ENCODE measurements around the gene SLC35F4. TPM values are rescaled to one million over a fixed set of nuclear protein-coding genes. Genes with fewer than 3 reads are reported as not detected.
"Not testable (repeated sequence)": the region's sequence is repeated elsewhere in the genome, so short reads cannot be mapped to it uniquely, and the experiment has no call there.

SLC35F4 gene
- total RNA-seq, 2 experiments from 2014 or later: not detected

- ATAC-seq (ENCODE audit: poor library complexity): no peak
- Mint-ChIP-seq H3K4me3 (no peak overlapping the region), H3K27ac (no peak overlapping the region), H3K27me3 (peaks cover 46% of the 10 kb centered on the region), H3K4me1 (ENCODE audit: low read depth) (no peaks in the 10 kb centered on the region), H3K36me3 (ENCODE audit: low read depth) (no peaks in the 10 kb centered on the region), H3K9me3 (no peaks in the 10 kb centered on the region)
- Histone ChIP-seq H3K4me1 (ENCODE audit: insufficient read depth, low read length) (no peaks in the 10 kb centered on the region), H3K27ac (ENCODE audit: low read depth in 1 of 2, low read length in 2 of 2) (no peak overlapping the region), H3K4me3 (ENCODE audit: low read length) (no peak overlapping the region), H3K9me3 (ENCODE audit: control insufficient read depth in 1 of 2, insufficient read depth in 1 of 2, low read length in 2 of 2) (peaks cover 0 to 16% of the 10 kb centered on the region in 2 experiments), H3K36me3 (ENCODE audit: insufficient read depth, low read length) (no peaks in the 10 kb centered on the region), H3K27me3 (ENCODE audit: control insufficient read depth in 1 of 2, insufficient read depth in 2 of 2, low read length in 2 of 2) (peaks cover 9 to 39% of the 10 kb centered on the region in 2 experiments)
- no peak for DNase-seq
- ChIA-PET POLR2A (no interaction called here), CTCF (no interaction called here)
- intact Hi-C loops (cut with DNase I, micrococcal nuclease): no loop called here
- TF ChIP-seq CTCF (IDR thresholded peaks at IDR 0.05): no peak
These were observed 858 bp downstream of the SLC35F4 start for GRCh38 chr14:57865066-57865402.

- Histone ChIP-seq H3K36me3 (ENCODE audit: insufficient read depth, low read length) (no peaks in the 10 kb centered on the region), H3K4me1 (ENCODE audit: insufficient read depth, low read length) (no peaks in the 10 kb centered on the region), H3K4me3 (ENCODE audit: low read length) (no peak overlapping the region), H3K27ac (ENCODE audit: low read depth in 1 of 2, low read length in 2 of 2) (no peak overlapping the region), H3K9me3 (ENCODE audit: control insufficient read depth in 1 of 2, insufficient read depth in 1 of 2, low read length in 2 of 2) (peaks cover 0 to 16% of the 10 kb centered on the region in 2 experiments), H3K27me3 (ENCODE audit: control insufficient read depth in 1 of 2, insufficient read depth in 2 of 2, low read length in 2 of 2) (peaks cover 9 to 39% of the 10 kb centered on the region in 2 experiments)
- Mint-ChIP-seq H3K9me3 (no peaks in the 10 kb centered on the region), H3K4me3 (no peak overlapping the region), H3K4me1 (ENCODE audit: low read depth) (no peaks in the 10 kb centered on the region), H3K27me3 (peaks cover 44% of the 10 kb centered on the region), H3K27ac (no peak overlapping the region), H3K36me3 (ENCODE audit: low read depth) (no peaks in the 10 kb centered on the region)
- ChIA-PET POLR2A (no interaction called here), CTCF (no interaction called here)
- DNase-seq (no peak), ATAC-seq (ENCODE audit: poor library complexity) (no peak)
- intact Hi-C loops (cut with DNase I, micrococcal nuclease): no loop called here
- no peak for TF ChIP-seq CTCF (IDR thresholded peaks at IDR 0.05)
These were observed 1.2 kb downstream of the SLC35F4 start for GRCh38 chr14:57864659-57865058.

- H3K36me3 ChIP-seq (ENCODE audit: insufficient read depth, low read length): no peaks in the 10 kb centered on the region
- CTCF ChIA-PET: no interaction called here
- H3K27ac ChIP-seq (ENCODE audit: low read depth in 1 of 2, low read length in 2 of 2): no peak overlapping the region
- POLR2A ChIA-PET: no interaction called here
- peaks cover 0 to 16% of the 10 kb centered on the region in 2 experiments for H3K9me3 ChIP-seq (ENCODE audit: control insufficient read depth in 1 of 2, insufficient read depth in 1 of 2, low read length in 2 of 2)
- no peak overlapping the region for H3K4me3 ChIP-seq (ENCODE audit: low read length)
- H3K4me1 Mint-ChIP-seq (ENCODE audit: low read depth): no peaks in the 10 kb centered on the region
- no peaks in the 10 kb centered on the region for H3K9me3 Mint-ChIP-seq
- no peaks in the 10 kb centered on the region for H3K36me3 Mint-ChIP-seq (ENCODE audit: low read depth)
- H3K27ac Mint-ChIP-seq: no peak overlapping the region
- no peak overlapping the region for H3K4me3 Mint-ChIP-seq
- peaks cover 32% of the 10 kb centered on the region for H3K27me3 Mint-ChIP-seq
- DNase-seq (no peak), ATAC-seq (ENCODE audit: poor library complexity) (no peak)
- intact Hi-C loops (cut with DNase I, micrococcal nuclease): no loop called here
- no peak for TF ChIP-seq CTCF (IDR thresholded peaks at IDR 0.05)
- peaks cover 9 to 39% of the 10 kb centered on the region in 2 experiments for H3K27me3 ChIP-seq (ENCODE audit: control insufficient read depth in 1 of 2, insufficient read depth in 2 of 2, low read length in 2 of 2)
- no peaks in the 10 kb centered on the region for H3K4me1 ChIP-seq (ENCODE audit: insufficient read depth, low read length)
These were observed 2.4 kb downstream of the SLC35F4 start for GRCh38 chr14:57863471-57863870.

- POLR2A ChIA-PET; H3K27ac ChIP-seq (ENCODE audit: low read depth in 1 of 2, low read length in 2 of 2); H3K27me3 ChIP-seq (ENCODE audit: control insufficient read depth in 1 of 2, insufficient read depth in 2 of 2, low read length in 2 of 2); H3K4me1 ChIP-seq (ENCODE audit: insufficient read depth, low read length); H3K4me3 Mint-ChIP-seq; H3K36me3 ChIP-seq (ENCODE audit: insufficient read depth, low read length); H3K36me3 Mint-ChIP-seq (ENCODE audit: low read depth); H3K9me3 Mint-ChIP-seq; H3K27ac Mint-ChIP-seq; CTCF ChIA-PET; H3K27me3 Mint-ChIP-seq; H3K4me1 Mint-ChIP-seq (ENCODE audit: low read depth); H3K9me3 ChIP-seq (ENCODE audit: control insufficient read depth in 1 of 2, insufficient read depth in 1 of 2, low read length in 2 of 2); H3K4me3 ChIP-seq (ENCODE audit: low read length); DNase-seq; ATAC-seq (ENCODE audit: poor library complexity); intact Hi-C loops (cut with DNase I, micrococcal nuclease): not testable (repeated sequence)
These were observed 10.2 kb downstream of the SLC35F4 start for GRCh38 chr14:57855666-57856065.
